ENCODE measurements around the gene ZNF438. TPM values are rescaled to one million over a fixed set of nuclear protein-coding genes. Genes with fewer than 3 reads are reported as not detected.

ZNF438 gene
- total and polyA plus RNA-seq, 2 of the 8 experiments (the other 6 are each of a cell fraction or from before 2014, with no cell fraction given), result 0.95 to 1.7 TPM

DNA sequence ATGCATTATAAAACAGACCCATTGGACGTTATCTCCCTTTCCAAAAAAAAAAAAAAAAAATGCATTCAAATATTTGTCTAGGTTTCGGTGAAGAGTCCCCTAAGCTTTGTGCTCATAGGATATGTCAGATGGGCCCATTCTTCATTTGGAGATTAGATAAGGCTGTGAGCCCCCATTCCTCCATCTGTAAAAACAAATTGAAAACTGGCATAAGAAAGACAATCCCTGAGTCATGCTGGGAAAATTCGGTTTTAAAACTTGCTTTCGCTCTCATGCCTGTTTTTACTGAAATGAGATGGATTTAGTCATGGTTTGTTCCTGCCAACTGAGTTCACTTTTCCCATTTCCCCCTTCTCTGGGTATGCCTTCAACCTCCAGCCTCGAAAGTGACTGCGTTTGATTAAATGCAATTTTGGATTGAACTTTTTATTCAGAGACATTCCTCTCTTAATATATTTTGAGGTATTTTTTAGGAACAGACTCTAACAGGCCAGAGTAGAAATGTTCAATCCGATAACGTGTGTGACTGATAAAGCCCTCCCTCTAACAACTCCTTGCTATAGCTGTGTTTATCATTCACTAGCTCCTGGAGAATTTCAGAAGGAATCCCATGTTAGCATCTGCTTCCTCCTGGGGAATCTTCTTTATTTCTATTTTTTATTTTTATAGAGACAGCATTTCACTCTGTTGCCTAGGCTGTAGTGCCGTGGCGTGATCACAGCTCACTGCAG lies 211.2 kb downstream of the ZNF438 start (continued):
- TF ChIP-seq SRF (IDR thresholded peaks at IDR 0.05; ENCODE audit: low read depth, low read length) (no peak), GABPA (IDR thresholded peaks at IDR 0.05; ENCODE audit: borderline replicate concordance, insufficient read depth, low read length) (no peak), RFX5 (IDR thresholded peaks at IDR 0.05; ENCODE audit: borderline replicate concordance, low read depth, low read length) (no peak)
